Fibroblast of skin of right biceps (primary cell): Measurements from ENCODE around the gene PCDHB16.

Source experiments
- DNase-seq: peaks from one replicate; pipeline ENCODE4 v3.0.0-alpha.2; 2013

The PCDHB16 gene

GRCh38 chr5:141234109-141234667 is 52.0 kb downstream of the PCDHB16 start:
- no peak for DNase-seq
